Measurements from ENCODE around the gene DGKG.

Gene DGKG

GRCh38 chr3:186167646-186168395, 194.2 kb downstream of the DGKG start:
- no peak for DNase-seq

GRCh38 chr3:186166491-186167288, 195.3 kb downstream of the DGKG start:
- DNase-seq: no peak

- no peak for DNase-seq
These were observed 196.0 kb downstream of the DGKG start for GRCh38 chr3:186166036-186166435.

GRCh38 chr3:186165331-186165730, 196.7 kb downstream of the DGKG start:
- DNase-seq: no peak

GRCh38 chr3:186164696-186165095, 197.3 kb downstream of the DGKG start:
- DNase-seq: no peak

GRCh38 chr3:186162221-186162620, 199.8 kb downstream of the DGKG start:
- no peak for DNase-seq

- DNase-seq: no peak
These were observed 201.3 kb downstream of the DGKG start for GRCh38 chr3:186160691-186161243.

GRCh38 chr3:186154641-186155040, 207.4 kb downstream of the DGKG start:
- no peak for DNase-seq

- no peak for DNase-seq
These were observed 209.1 kb downstream of the DGKG start for GRCh38 chr3:186152889-186153292.

GRCh38 chr3:186152361-186152798, 209.7 kb downstream of the DGKG start:
- DNase-seq: no peak

GRCh38 chr3:186151077-186151971, 210.7 kb downstream of the DGKG start:
- DNase-seq: no peak

GRCh38 chr3:186150041-186150830, 211.8 kb downstream of the DGKG start:
- no peak for DNase-seq

GRCh38 chr3:186149319-186149960, 212.6 kb downstream of the DGKG start:
- DNase-seq: no peak

- no peak for DNase-seq
These were observed 217.8 kb downstream of the DGKG start for GRCh38 chr3:186144257-186144656.

- no peak for DNase-seq
These were observed 218.8 kb downstream of the DGKG start for GRCh38 chr3:186143250-186143649.

GRCh38 chr3:186142393-186142932, 219.6 kb downstream of the DGKG start:
- no peak for DNase-seq

GRCh38 chr3:186141790-186142189, 220.2 kb downstream of the DGKG start:
- no peak for DNase-seq

- DNase-seq: no peak
These were observed 223.6 kb downstream of the DGKG start for GRCh38 chr3:186138272-186138981.

- DNase-seq: no peak
These were observed 224.9 kb downstream of the DGKG start for GRCh38 chr3:186137051-186137685.

GRCh38 chr3:186133980-186134379, 228.1 kb downstream of the DGKG start:
- no peak for DNase-seq

All from stimulated activated CD4-positive, alpha-beta T cell treated with anti-CD3 and anti-CD28 coated beads, Interleukin-1b, Interleukin-23, amount 100 ng/mL, for 48 hours (primary cell).